H1 (cell line): ENCODE results near the gene TDRKH. TPM values are rescaled to one million over a fixed set of nuclear protein-coding genes. Genes with fewer than 3 reads are reported as not detected.
A peak's percentile ranks its signal among the peaks of the same experiment; 100 is the strongest.

Experiments
- BCL11A ChIP-seq, 2 experiments: IDR thresholded peaks; one replicate each; pipeline ENCODE4 v1.6.1; 2011; ENCODE audit warnings: low read depth in 2 of 2, low read length in 2 of 2, mild to moderate bottlenecking in 2 of 2
- CHD1 ChIP-seq: IDR thresholded peaks from 2 replicates; pipeline ENCODE4 v1.6.1; 2012; ENCODE audit warnings: low read depth, low read length, improper control_type of control experiment
- EP300 ChIP-seq, 2 experiments: IDR thresholded peaks; 1 replicate in 1 of 2; 2 replicates in 1 of 2; pipeline ENCODE4 v1.6.1; 2011 to 2012; ENCODE audit warnings: low read depth in 2 of 2, low read length in 2 of 2, mild to moderate bottlenecking in 2 of 2, borderline replicate concordance in 1 of 2, inconsistent platforms in 1 of 2, moderate library complexity in 1 of 2
- EZH2 ChIP-seq: fragments of 200-600 bp; sonication (generic); IDR thresholded peaks from 2 replicates; pipeline ENCODE4 v1.7.1; 2012; ENCODE audit warnings: low read depth, mild to moderate bottlenecking, moderate library complexity, low read length, inconsistent platforms; ENCODE audit not compliant: severe bottlenecking
- GABPA ChIP-seq: IDR thresholded peaks from 2 replicates; pipeline ENCODE4 v1.6.1; 2011; ENCODE audit warnings: mild to moderate bottlenecking, low read length, moderate library complexity, borderline replicate concordance; ENCODE audit not compliant: insufficient read depth
- GTF2F1 ChIP-seq: IDR thresholded peaks from 2 replicates; pipeline ENCODE4 v1.6.1; 2012; ENCODE audit warnings: low read depth, low read length, improper control_type of control experiment, borderline replicate concordance
- PHF8 ChIP-seq: fragments of 200-600 bp; sonication (generic); conservative IDR thresholded peaks from 2 replicates; pipeline ENCODE4 v1.7.1; 2012; ENCODE audit warnings: low read depth, mild to moderate bottlenecking, inconsistent platforms, low read length, moderate library complexity
- YY1 ChIP-seq: IDR thresholded peaks from 2 replicates; pipeline ENCODE4 v1.6.1; 2011; ENCODE audit warnings: low read depth, mild to moderate bottlenecking, low read length
- polyA plus RNA-seq, 7 experiments: library from polyadenylated mRNA; depleted of rRNA in 3 of 7; stranded (reverse) in 5 of 7; unstranded in 2 of 7; fragments of >200 nt in 5 of 7; fragments of 200-250 nt in 2 of 7; gene quantifications; 1 replicate in 5 of 7; 2 replicates in 1 of 7; 4 replicates in 1 of 7; pipeline versions ENCODE4 v1.2.1 to v1.2.3, GENCODE V29; 2011 to 2013; ENCODE audit warnings: missing spikeins in 2 of 7, mixed read lengths in 2 of 7
- total RNA-seq: library from RNA; stranded (reverse); fragmentation: NEBNext Ultra II Directional; extraction: Animal tissue kit (Norgen Biotek cat#: 25700); gene quantifications from 2 replicates; pipeline ENCODE4 v1.2.1, GENCODE V29; 2021
- TF ChIP-seq, protein P1 (sequence below): fragments of 300-600 bp; sonication (generic); IDR thresholded peaks from 2 replicates; pipeline ENCODE4 v1.7.1; 2012; ENCODE audit warnings: low read length, moderate library complexity, mild to moderate bottlenecking, inconsistent platforms; ENCODE audit not compliant: insufficient replicate concordance

TDRKH gene
- total and polyA plus RNA-seq, 2 of the 8 experiments (the other 6 are each of a cell fraction or from before 2014, with no cell fraction given), result 9.9 to 26.1 TPM

- TF ChIP-seq, protein P1, sequence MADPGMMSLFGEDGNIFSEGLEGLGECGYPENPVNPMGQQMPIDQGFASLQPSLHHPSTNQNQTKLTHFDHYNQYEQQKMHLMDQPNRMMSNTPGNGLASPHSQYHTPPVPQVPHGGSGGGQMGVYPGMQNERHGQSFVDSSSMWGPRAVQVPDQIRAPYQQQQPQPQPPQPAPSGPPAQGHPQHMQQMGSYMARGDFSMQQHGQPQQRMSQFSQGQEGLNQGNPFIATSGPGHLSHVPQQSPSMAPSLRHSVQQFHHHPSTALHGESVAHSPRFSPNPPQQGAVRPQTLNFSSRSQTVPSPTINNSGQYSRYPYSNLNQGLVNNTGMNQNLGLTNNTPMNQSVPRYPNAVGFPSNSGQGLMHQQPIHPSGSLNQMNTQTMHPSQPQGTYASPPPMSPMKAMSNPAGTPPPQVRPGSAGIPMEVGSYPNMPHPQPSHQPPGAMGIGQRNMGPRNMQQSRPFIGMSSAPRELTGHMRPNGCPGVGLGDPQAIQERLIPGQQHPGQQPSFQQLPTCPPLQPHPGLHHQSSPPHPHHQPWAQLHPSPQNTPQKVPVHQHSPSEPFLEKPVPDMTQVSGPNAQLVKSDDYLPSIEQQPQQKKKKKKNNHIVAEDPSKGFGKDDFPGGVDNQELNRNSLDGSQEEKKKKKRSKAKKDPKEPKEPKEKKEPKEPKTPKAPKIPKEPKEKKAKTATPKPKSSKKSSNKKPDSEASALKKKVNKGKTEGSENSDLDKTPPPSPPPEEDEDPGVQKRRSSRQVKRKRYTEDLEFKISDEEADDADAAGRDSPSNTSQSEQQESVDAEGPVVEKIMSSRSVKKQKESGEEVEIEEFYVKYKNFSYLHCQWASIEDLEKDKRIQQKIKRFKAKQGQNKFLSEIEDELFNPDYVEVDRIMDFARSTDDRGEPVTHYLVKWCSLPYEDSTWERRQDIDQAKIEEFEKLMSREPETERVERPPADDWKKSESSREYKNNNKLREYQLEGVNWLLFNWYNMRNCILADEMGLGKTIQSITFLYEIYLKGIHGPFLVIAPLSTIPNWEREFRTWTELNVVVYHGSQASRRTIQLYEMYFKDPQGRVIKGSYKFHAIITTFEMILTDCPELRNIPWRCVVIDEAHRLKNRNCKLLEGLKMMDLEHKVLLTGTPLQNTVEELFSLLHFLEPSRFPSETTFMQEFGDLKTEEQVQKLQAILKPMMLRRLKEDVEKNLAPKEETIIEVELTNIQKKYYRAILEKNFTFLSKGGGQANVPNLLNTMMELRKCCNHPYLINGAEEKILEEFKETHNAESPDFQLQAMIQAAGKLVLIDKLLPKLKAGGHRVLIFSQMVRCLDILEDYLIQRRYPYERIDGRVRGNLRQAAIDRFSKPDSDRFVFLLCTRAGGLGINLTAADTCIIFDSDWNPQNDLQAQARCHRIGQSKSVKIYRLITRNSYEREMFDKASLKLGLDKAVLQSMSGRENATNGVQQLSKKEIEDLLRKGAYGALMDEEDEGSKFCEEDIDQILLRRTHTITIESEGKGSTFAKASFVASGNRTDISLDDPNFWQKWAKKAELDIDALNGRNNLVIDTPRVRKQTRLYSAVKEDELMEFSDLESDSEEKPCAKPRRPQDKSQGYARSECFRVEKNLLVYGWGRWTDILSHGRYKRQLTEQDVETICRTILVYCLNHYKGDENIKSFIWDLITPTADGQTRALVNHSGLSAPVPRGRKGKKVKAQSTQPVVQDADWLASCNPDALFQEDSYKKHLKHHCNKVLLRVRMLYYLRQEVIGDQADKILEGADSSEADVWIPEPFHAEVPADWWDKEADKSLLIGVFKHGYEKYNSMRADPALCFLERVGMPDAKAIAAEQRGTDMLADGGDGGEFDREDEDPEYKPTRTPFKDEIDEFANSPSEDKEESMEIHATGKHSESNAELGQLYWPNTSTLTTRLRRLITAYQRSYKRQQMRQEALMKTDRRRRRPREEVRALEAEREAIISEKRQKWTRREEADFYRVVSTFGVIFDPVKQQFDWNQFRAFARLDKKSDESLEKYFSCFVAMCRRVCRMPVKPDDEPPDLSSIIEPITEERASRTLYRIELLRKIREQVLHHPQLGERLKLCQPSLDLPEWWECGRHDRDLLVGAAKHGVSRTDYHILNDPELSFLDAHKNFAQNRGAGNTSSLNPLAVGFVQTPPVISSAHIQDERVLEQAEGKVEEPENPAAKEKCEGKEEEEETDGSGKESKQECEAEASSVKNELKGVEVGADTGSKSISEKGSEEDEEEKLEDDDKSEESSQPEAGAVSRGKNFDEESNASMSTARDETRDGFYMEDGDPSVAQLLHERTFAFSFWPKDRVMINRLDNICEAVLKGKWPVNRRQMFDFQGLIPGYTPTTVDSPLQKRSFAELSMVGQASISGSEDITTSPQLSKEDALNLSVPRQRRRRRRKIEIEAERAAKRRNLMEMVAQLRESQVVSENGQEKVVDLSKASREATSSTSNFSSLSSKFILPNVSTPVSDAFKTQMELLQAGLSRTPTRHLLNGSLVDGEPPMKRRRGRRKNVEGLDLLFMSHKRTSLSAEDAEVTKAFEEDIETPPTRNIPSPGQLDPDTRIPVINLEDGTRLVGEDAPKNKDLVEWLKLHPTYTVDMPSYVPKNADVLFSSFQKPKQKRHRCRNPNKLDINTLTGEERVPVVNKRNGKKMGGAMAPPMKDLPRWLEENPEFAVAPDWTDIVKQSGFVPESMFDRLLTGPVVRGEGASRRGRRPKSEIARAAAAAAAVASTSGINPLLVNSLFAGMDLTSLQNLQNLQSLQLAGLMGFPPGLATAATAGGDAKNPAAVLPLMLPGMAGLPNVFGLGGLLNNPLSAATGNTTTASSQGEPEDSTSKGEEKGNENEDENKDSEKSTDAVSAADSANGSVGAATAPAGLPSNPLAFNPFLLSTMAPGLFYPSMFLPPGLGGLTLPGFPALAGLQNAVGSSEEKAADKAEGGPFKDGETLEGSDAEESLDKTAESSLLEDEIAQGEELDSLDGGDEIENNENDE, result no peak
- TF ChIP-seq YY1 (peak; percentile 95), GTF2F1 (no peak), CHD1 (no peak), BCL11A (IDR thresholded peaks at IDR 0.05; ENCODE audit: low read depth in 2 of 2, low read length in 2 of 2) (no peak), PHF8 (peak; percentile 90), GABPA (no peak), EZH2 (no peak), EP300 (IDR thresholded peaks at IDR 0.05; ENCODE audit: borderline replicate concordance in 1 of 2, low read depth in 2 of 2, low read length in 2 of 2) (no peak)
Measured at GRCh38 chr1:151762941-151763921, 27.1 kb downstream of the TDRKH start, which contains the start of gene MRPL9 (continued).
